Cardiac muscle cell (in vitro differentiated cells and primary cell): ENCODE measurements around the gene SOCS7. TPM values are rescaled to one million over a fixed set of nuclear protein-coding genes. Genes with fewer than 3 reads are reported as not detected.

Source experiments
- DNase-seq, 2 donors: peaks; one replicate each; pipeline versions ENCODE4 v3.0.0 to v3.0.0-alpha.2; 2010 to 2017; ENCODE audit warnings: low read depth in 1 of 2, low spot score in 1 of 2
- H3K27ac ChIP-seq: fragments of 200-600 bp; sonication (generic); 2 replicates; pipeline ENCODE4 v1.5.1; 2016
- H3K27me3 ChIP-seq: fragments of 200-600 bp; sonication (generic); 2 replicates; pipeline ENCODE4 v1.6.0; 2016; ENCODE audit warnings: control low read depth
- H3K36me3 ChIP-seq: fragments of 200-600 bp; sonication (generic); 2 replicates; pipeline ENCODE4 v1.5.1; 2016; ENCODE audit warnings: control low read depth
- H3K4me1 ChIP-seq: fragments of 200-600 bp; sonication (generic); 2 replicates; pipeline ENCODE4 v1.8.1; 2017; ENCODE audit warnings: low read depth, mild to moderate bottlenecking, mixed run types
- H3K4me3 ChIP-seq: fragments of 200-600 bp; sonication (generic); 2 replicates; pipeline ENCODE4 v1.5.1; 2016; ENCODE audit warnings: mild to moderate bottlenecking
- H3K9me3 ChIP-seq: fragments of 200-600 bp; sonication (generic); 2 replicates; pipeline ENCODE4 v1.5.1; 2017; ENCODE audit warnings: low read depth, mild to moderate bottlenecking, control low read depth
- polyA plus RNA-seq: library from polyadenylated mRNA; unstranded; fragments of >200 nt; fragmentation: Nextera tagmentation; extraction: Ambion mirVana; gene quantifications from 2 replicates; pipeline ENCODE4 v1.2.1, GENCODE V29; 2016
- total RNA-seq: library from RNA; depleted of rRNA; stranded (reverse); fragments of >200 nt; gene quantifications from 2 replicates; pipeline ENCODE4 v1.2.3, GENCODE V29; 2016
- TF ChIP-seq, protein P1 (sequence below): IDR thresholded peaks from 2 replicates; pipeline ENCODE4 v1.5.1; 2012; ENCODE audit warnings: low read depth, mild to moderate bottlenecking, low read length

Gene SOCS7, protein sequence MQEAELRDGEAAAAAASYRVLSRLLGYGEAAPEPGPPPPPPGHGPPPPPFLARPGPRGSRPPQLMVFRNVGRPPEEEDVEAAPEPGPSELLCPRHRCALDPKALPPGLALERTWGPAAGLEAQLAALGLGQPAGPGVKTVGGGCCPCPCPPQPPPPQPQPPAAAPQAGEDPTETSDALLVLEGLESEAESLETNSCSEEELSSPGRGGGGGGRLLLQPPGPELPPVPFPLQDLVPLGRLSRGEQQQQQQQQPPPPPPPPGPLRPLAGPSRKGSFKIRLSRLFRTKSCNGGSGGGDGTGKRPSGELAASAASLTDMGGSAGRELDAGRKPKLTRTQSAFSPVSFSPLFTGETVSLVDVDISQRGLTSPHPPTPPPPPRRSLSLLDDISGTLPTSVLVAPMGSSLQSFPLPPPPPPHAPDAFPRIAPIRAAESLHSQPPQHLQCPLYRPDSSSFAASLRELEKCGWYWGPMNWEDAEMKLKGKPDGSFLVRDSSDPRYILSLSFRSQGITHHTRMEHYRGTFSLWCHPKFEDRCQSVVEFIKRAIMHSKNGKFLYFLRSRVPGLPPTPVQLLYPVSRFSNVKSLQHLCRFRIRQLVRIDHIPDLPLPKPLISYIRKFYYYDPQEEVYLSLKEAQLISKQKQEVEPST
- 12.5 and 18.7 TPM in 2 replicates for total RNA-seq
- polyA plus RNA-seq = 2.8 and 4.2 TPM in 2 replicates

DNA sequence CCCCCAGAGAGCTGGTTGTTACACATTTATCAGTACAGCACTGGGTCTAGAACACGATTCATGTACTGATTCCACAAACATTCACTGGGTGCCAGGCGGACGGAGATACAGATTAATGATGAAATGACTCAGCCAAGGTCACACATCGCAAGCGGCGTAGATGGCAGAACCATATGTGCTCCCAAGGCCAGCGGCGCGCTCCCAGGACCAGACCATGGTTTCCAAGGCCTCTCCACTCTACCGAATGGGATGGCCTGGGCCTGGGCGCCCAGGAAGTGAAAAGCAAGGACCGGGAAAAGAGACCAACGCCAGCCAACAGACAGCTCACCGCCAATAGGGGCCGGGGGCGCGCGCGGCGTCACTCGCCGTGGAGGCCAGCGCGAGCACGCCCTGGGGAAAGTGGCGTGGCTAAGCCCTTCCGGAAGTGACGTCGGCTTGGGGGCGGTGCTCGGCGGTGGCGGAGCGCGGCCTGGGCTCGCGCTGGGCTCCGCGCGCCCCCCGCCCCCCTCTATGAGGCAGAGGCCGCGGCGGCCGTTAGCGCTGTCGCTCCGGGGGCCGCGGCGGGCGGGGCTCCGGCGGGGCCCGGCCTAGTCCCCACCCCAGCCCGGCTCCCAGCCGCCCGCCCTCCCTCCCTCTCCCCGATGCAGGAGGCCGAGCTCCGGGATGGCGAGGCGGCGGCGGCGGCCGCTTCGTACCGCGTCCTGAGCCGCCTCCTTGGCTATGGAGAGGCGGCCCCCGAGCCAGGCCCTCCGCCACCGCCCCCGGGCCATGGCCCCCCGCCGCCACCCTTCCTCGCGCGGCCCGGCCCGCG, at the start of gene SOCS7:
TSS of gene SOCS7 (plus strand) at position 433 of the 811 bp plus-strand sequence. CDS start at position 642, 209 bp downstream.
- Histone ChIP-seq H3K4me3 (peak within 1 kb of the TSS; percentile 99), H3K36me3 (no peaks in the 10 kb centered on the region), H3K27ac (peak within 1 kb of the TSS; percentile 86), H3K4me1 (peaks cover 9% of the 10 kb centered on the region), H3K27me3 (no peaks in the 10 kb centered on the region), H3K9me3 (no peaks in the 10 kb centered on the region)
- DNase-seq = peak; percentile 96
- TF ChIP-seq, protein P1, sequence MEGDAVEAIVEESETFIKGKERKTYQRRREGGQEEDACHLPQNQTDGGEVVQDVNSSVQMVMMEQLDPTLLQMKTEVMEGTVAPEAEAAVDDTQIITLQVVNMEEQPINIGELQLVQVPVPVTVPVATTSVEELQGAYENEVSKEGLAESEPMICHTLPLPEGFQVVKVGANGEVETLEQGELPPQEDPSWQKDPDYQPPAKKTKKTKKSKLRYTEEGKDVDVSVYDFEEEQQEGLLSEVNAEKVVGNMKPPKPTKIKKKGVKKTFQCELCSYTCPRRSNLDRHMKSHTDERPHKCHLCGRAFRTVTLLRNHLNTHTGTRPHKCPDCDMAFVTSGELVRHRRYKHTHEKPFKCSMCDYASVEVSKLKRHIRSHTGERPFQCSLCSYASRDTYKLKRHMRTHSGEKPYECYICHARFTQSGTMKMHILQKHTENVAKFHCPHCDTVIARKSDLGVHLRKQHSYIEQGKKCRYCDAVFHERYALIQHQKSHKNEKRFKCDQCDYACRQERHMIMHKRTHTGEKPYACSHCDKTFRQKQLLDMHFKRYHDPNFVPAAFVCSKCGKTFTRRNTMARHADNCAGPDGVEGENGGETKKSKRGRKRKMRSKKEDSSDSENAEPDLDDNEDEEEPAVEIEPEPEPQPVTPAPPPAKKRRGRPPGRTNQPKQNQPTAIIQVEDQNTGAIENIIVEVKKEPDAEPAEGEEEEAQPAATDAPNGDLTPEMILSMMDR = no peak

DNA sequence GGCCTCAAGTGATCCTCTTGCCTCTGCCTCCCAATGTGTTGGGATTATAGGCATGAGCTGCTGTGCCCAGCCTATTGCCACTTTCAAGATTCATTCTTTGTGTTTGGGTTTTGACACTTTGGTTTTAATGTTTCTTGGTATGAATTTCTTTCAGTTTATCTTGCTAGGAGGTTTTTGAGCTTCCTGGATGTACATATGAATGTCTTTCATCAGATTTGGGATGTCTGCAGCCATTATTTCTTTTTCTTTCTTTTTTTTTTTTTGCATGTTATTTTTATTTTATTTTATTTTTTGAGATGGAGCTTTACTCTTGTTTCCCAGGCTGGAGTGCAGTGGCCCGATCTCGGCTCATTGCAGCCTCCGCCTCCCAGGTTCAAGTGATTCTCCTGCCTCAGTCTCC, 36.1 kb upstream of the SOCS7 start:
- TF ChIP-seq, protein P1 = no peak
- no peaks in the 10 kb centered on the region for H3K36me3 ChIP-seq
- H3K4me3 ChIP-seq = no peak overlapping the region
- no peaks in the 10 kb centered on the region for H3K4me1 ChIP-seq
- H3K27ac ChIP-seq = no peak overlapping the region
- H3K27me3 ChIP-seq = no peaks in the 10 kb centered on the region
- no peaks in the 10 kb centered on the region for H3K9me3 ChIP-seq
- no peak for DNase-seq

DNA sequence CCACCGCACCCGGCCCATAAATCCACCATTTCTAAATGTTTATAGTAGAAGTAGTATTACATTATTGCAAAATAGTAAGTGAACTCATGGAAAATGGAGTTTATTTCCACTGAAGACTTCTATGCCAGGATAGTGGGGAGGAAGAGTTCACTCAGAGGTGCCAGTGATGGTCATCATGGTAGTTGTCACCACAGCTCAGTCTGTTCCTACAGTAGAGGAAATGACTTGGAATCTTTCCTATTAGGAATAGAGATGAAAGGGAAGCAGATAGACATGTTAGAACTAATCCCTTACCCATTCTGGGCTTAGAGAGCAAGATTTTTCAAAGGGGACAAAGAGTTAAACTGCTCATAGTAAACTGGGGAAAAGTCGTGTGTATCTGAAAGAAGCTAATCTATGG, 34.6 kb upstream of the SOCS7 start:
- H3K9me3 ChIP-seq = no peaks in the 10 kb centered on the region
- H3K4me1 ChIP-seq = no peaks in the 10 kb centered on the region
- no peak for DNase-seq
- TF ChIP-seq, protein P1 = no peak
- H3K27me3 ChIP-seq = no peaks in the 10 kb centered on the region
- H3K27ac ChIP-seq = no peak overlapping the region
- H3K4me3 ChIP-seq = no peak overlapping the region
- no peaks in the 10 kb centered on the region for H3K36me3 ChIP-seq

DNA sequence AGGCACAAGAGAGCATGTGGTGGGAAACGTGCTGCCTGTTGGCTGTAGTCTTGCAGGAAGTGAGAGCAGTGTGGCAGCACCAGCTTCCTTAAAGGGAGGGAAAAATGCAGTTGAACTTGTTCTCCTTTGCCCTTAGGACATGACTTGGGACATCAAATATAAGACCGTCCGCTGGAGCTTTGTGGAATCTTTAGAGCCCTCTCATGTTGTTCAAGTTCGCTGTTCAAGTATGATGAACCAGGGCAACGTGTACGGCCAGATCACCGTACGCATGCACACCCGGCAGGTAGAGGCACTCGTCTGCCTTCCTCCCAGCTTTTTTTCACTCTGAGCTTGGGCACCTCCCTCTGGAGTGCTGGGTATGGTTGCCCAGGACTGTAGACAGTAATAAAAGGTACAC, 31.2 kb upstream of the SOCS7 start:
- peaks cover 9% of the 10 kb centered on the region for H3K36me3 ChIP-seq
- no peaks in the 10 kb centered on the region for H3K27me3 ChIP-seq
- H3K4me3 ChIP-seq = no peak overlapping the region
- DNase-seq = no peak
- H3K27ac ChIP-seq = no peak overlapping the region
- H3K4me1 ChIP-seq = peaks cover 11% of the 10 kb centered on the region
- H3K9me3 ChIP-seq = no peaks in the 10 kb centered on the region
- TF ChIP-seq, protein P1 = no peak

DNA sequence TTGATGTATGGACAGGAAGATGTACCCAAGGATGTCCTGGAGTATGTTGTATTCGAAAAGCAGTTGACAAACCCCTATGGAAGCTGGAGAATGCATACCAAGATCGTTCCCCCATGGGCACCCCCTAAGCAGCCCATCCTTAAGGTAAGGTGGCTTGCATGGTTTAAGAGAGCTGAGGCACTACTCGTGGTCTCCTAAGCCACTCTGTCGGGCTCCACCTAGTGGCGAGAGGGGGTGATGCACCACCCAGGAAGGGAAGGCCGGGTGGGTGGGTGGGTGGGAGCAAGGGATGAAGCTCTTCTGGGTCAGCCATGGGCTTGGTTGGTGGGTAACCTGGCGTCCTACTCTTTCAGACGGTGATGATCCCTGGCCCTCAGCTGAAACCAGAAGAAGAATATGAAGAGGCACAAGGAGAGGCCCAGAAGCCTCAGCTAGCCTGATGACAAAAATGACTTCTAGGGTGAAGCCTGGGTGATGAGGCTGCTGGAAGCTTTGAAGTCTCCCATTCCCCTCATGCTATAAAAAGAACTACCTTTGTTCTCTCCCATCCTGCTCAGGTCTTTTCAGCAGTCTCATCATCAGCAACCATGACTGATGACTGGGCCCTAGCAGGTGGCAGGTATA, 29.4 kb upstream of the SOCS7 start:
- TF ChIP-seq, protein P1 = peak; percentile 68
- H3K27ac ChIP-seq = no peak overlapping the region
- H3K9me3 ChIP-seq = no peaks in the 10 kb centered on the region
- peaks cover 13% of the 10 kb centered on the region for H3K4me1 ChIP-seq
- no peaks in the 10 kb centered on the region for H3K27me3 ChIP-seq
- peaks cover 9% of the 10 kb centered on the region for H3K36me3 ChIP-seq
- no peak overlapping the region for H3K4me3 ChIP-seq
- DNase-seq = peak; percentile 59 to 69
